A673 (cell line): ENCODE results near the gene P2RY11. TPM values are rescaled to one million over a fixed set of nuclear protein-coding genes. Genes with fewer than 3 reads are reported as not detected.
A peak's percentile ranks its signal among the peaks of the same experiment; 100 is the strongest.

Source experiments
- BruUV-seq: library from RNA; stranded (reverse); fragments of 400-500 nt; replicated peaks from 2 replicates; lab custom pipeline; 2021; lab: Mats Ljungman, UMichigan
- CTCF ChIA-PET: fragments of 300-600 bp; sonication (Branson Sonifier 250); formaldehyde crosslinking; loops from one replicate; lab custom pipeline; 2022; ENCODE audit warnings: antibody characterized with exemption; lab: Charles Lee
- POLR2A ChIA-PET: fragments of 300-600 bp; sonication (Branson Sonifier 250); formaldehyde crosslinking; loops from one replicate; lab custom pipeline; 2022; ENCODE audit warnings: antibody characterized with exemption; ENCODE audit not compliant: low non-redundant PET; lab: Charles Lee
- DNase-seq: peaks from one replicate; pipeline ENCODE4 v3.0.0-alpha.2; 2015; ENCODE audit warnings: low spot score
- H3K27ac ChIP-seq: fragments of 200-600 bp; sonication (generic); 2 replicates; pipeline ENCODE4 v1.5.1; 2016; ENCODE audit warnings: mixed run types, low read depth, mild to moderate bottlenecking, mixed read lengths, antibody characterized with exemption, low read length; ENCODE audit not compliant: poor library complexity, severe bottlenecking
- H3K27me3 ChIP-seq: fragments of 200-600 bp; sonication (generic); replicated peaks from 2 replicates; pipeline ENCODE4 v1.6.1; 2017; ENCODE audit warnings: mixed run types, low read depth, mild to moderate bottlenecking, mixed read lengths, antibody characterized with exemption, low read length; ENCODE audit not compliant: insufficient read depth, poor library complexity
- H3K36me3 ChIP-seq: fragments of 200-600 bp; sonication (generic); 2 replicates; pipeline ENCODE4 v1.6.1; 2016; ENCODE audit warnings: mixed run types, mild to moderate bottlenecking, mixed read lengths, antibody characterized with exemption, low read length; ENCODE audit not compliant: insufficient read depth, poor library complexity, severe bottlenecking
- H3K4me1 ChIP-seq: fragments of 200-600 bp; sonication (generic); 2 replicates; pipeline ENCODE4 v1.6.1; 2017; ENCODE audit warnings: mixed run types, mild to moderate bottlenecking, mixed read lengths, antibody characterized with exemption, low read length; ENCODE audit not compliant: insufficient read depth, poor library complexity, severe bottlenecking
- H3K4me3 ChIP-seq: fragments of 200-600 bp; sonication (generic); 2 replicates; pipeline ENCODE4 v1.5.1; 2016; ENCODE audit warnings: low read depth, mixed run types, mild to moderate bottlenecking, mixed read lengths, low read length; ENCODE audit not compliant: poor library complexity, severe bottlenecking
- H3K9me3 ChIP-seq: fragments of 200-600 bp; sonication (generic); 2 replicates; pipeline ENCODE4 v1.6.1; 2016; ENCODE audit warnings: mixed run types, low read depth, mild to moderate bottlenecking, mixed read lengths, antibody characterized with exemption, low read length; ENCODE audit not compliant: poor library complexity, severe bottlenecking
- EZH2 ChIP-seq: fragments of 200-600 bp; sonication (generic); IDR thresholded peaks from 2 replicates; pipeline ENCODE4 v1.6.1; 2017; ENCODE audit warnings: borderline replicate concordance, low read depth, mild to moderate bottlenecking, mixed read lengths, antibody characterized with exemption, low read length; ENCODE audit not compliant: poor library complexity, severe bottlenecking
- intact Hi-C: fragments of 100-400 bp; cut with micrococcal nuclease; formaldehyde crosslinking; loops from one replicate; pipeline ENCODE4 v1.10.0; 2022; ENCODE audit not compliant: unreplicated experiment
- total RNA-seq: library from RNA; stranded (reverse); gene quantifications from 2 replicates; pipeline ENCODE4 v1.2.3, GENCODE V29; 2021
- TF ChIP-seq, protein P1 (sequence below): fragments of 300-800, 200-600 bp; sonication (generic); conservative IDR thresholded peaks from 2 replicates; pipeline ENCODE4 v1.5.1; 2017; ENCODE audit warnings: low read depth, mild to moderate bottlenecking, antibody characterized with exemption, low read length, moderate library complexity, mixed read lengths

The P2RY11 gene
- total RNA-seq, 1 experiment from 2014 or later = 39.4 TPM

DNA sequence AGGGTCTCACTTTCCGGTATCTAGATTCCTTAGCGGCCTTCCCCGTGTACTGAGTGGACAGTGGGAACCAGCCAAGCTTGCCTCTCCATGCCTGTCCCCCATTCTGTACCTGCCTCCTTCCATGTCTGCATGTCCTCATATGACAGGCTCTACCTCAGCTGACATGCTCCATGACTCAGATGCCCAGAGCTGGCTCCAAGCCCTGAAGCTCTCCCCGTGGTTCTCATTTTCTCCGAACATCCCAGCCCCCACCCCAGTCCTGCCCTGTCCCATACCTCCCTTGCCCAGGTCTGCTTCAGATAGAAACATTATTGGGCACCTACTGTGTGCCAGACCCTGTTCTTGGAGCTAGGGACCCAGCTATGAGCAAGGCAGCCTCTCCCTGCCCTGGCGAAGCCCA, 42.4 kb upstream of the P2RY11 start:
- ChIA-PET CTCF (no interaction called here), POLR2A (no interaction called here)
- TF ChIP-seq, protein P1, sequence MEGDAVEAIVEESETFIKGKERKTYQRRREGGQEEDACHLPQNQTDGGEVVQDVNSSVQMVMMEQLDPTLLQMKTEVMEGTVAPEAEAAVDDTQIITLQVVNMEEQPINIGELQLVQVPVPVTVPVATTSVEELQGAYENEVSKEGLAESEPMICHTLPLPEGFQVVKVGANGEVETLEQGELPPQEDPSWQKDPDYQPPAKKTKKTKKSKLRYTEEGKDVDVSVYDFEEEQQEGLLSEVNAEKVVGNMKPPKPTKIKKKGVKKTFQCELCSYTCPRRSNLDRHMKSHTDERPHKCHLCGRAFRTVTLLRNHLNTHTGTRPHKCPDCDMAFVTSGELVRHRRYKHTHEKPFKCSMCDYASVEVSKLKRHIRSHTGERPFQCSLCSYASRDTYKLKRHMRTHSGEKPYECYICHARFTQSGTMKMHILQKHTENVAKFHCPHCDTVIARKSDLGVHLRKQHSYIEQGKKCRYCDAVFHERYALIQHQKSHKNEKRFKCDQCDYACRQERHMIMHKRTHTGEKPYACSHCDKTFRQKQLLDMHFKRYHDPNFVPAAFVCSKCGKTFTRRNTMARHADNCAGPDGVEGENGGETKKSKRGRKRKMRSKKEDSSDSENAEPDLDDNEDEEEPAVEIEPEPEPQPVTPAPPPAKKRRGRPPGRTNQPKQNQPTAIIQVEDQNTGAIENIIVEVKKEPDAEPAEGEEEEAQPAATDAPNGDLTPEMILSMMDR = no peak
- no peak for TF ChIP-seq EZH2
- H3K9me3 ChIP-seq = no peaks in the 10 kb centered on the region
- no TSS peak for BruUV-seq
- intact Hi-C loops = no loop called here
- no peaks in the 10 kb centered on the region for H3K36me3 ChIP-seq
- no peaks in the 10 kb centered on the region for H3K27me3 ChIP-seq
- no peak overlapping the region for H3K27ac ChIP-seq
- no peak overlapping the region for H3K4me3 ChIP-seq
- no peak for DNase-seq
- H3K4me1 ChIP-seq = no peaks in the 10 kb centered on the region

DNA sequence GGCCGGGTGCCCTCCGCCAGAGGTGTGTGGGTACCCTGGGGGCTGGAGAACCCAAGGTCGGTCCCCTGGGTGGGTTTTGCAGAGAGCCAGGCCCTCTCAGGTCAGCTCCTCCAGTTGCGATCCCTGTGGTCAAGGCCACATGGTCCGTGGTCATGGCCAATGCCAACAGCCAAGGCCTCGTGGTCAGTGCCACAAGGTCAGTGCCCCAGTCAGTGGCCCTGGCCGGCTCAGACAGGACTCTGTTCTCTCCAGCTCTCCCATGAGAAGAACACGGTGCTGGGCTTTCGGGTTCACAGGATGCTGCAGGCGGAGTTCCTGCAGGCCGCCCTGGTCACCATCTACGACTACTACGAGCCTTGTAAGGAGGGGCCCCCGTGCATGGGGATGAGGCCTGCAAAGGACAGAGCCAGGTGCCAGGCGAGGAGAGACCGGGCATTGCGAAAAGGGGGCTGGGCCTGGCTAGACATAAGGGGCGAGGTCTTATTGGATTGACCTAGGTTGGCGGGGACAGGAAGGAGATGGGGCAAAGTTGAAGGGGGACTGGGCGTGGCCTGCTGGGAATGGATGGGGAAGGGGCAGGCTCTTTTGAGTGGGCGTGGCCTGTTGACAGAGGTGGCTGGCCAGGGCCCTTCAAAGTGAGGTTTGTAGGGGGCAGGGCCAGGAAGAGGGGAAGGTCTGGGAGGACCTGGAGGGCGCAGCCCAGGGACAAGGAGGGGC, 40.6 kb upstream of the P2RY11 start:
- ChIA-PET POLR2A (no interaction called here), CTCF (no interaction called here)
- Histone ChIP-seq H3K27ac (no peak overlapping the region), H3K27me3 (no peaks in the 10 kb centered on the region), H3K9me3 (no peaks in the 10 kb centered on the region), H3K4me1 (no peaks in the 10 kb centered on the region), H3K36me3 (no peaks in the 10 kb centered on the region), H3K4me3 (no peak overlapping the region)
- intact Hi-C loops = no loop called here
- no peak for DNase-seq
- TF ChIP-seq, protein P1 = no peak
- TF ChIP-seq EZH2 = no peak
- no TSS peak for BruUV-seq

DNA sequence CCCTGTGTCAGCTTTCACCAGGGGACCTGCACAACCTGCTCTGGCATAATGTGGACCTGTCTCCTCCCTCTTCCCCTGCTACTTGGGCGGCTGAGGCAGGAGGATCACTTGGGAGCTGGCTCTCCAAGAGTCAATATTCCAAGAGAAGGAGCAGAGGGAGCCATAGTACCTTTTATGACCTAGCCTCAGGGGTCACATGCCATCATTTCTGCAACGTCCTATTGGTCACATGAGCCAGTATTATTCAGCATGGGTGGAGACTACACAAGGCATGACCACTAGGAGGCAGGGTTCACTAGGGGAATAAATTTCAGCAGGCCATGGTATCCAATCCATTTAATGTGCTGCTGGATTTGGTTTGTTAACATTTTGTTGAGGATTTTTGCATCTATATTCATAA, 37.3 kb upstream of the P2RY11 start:
- intact Hi-C loops = no loop called here
- Histone ChIP-seq H3K9me3 (no peaks in the 10 kb centered on the region), H3K27ac (no peak overlapping the region), H3K36me3 (no peaks in the 10 kb centered on the region), H3K27me3 (no peaks in the 10 kb centered on the region), H3K4me3 (no peak overlapping the region), H3K4me1 (no peaks in the 10 kb centered on the region)
- CTCF ChIA-PET = no interaction called here
- BruUV-seq = no TSS peak
- DNase-seq = peak; percentile 68
- no peak for TF ChIP-seq EZH2
- TF ChIP-seq, protein P1 = peak; percentile 62
- POLR2A ChIA-PET = no interaction called here
